WTC11 (cell line): ENCODE data around the gene C17orf107. TPM values are rescaled to one million over a fixed set of nuclear protein-coding genes. Genes with fewer than 3 reads are reported as not detected.

Source experiments
- ATAC-seq: fragments of 200-7000 bp; cut with Tn5 transposase; 2 replicates; pipeline ENCODE4 v1.10.0; 2021; ENCODE audit warnings: mild to moderate bottlenecking, moderate library complexity
- CTCF ChIA-PET: fragments of 300-600 bp; sonication (Branson Sonifier 250); formaldehyde crosslinking; loops from one replicate; lab custom pipeline; 2021; ENCODE audit warnings: antibody characterized with exemption; lab: Charles Lee
- POLR2A ChIA-PET: fragments of 350-600 bp; sonication (Branson Sonifier 250); formaldehyde crosslinking; loops from one replicate; lab custom pipeline; 2021; ENCODE audit warnings: antibody characterized with exemption; lab: Charles Lee
- DNase-seq: peaks from one replicate; pipeline ENCODE4 v3.0.0; 2021; ENCODE audit warnings: low spot score
- H3K27ac Mint-ChIP-seq: 2 replicates; pipeline ENCODE4 v1.8.0; 2021; ENCODE audit warnings: mixed read lengths
- H3K27me3 Mint-ChIP-seq: 2 replicates; pipeline ENCODE4 v1.8.0; 2021; ENCODE audit warnings: low read depth, mild to moderate bottlenecking, moderate library complexity, mixed read lengths
- H3K36me3 Mint-ChIP-seq: 2 replicates; pipeline ENCODE4 v1.8.0; 2021; ENCODE audit warnings: mixed read lengths
- H3K4me1 Mint-ChIP-seq: 2 replicates; pipeline ENCODE4 v1.8.0; 2022; ENCODE audit warnings: mixed read lengths
- H3K4me3 Mint-ChIP-seq: 2 replicates; pipeline ENCODE4 v1.8.0; 2021; ENCODE audit warnings: mild to moderate bottlenecking, moderate library complexity, mixed read lengths
- H3K9me3 Mint-ChIP-seq: 2 replicates; pipeline ENCODE4 v1.8.0; 2021; ENCODE audit warnings: mixed read lengths
- CBFB ChIP-seq: sonication (generic); formaldehyde crosslinking; IDR thresholded peaks from 2 replicates; pipeline ENCODE4 v1.8.1; 2022; ENCODE audit warnings: mild to moderate bottlenecking, low read depth, missing genetic modification reagents
- CREM ChIP-seq: sonication (generic); formaldehyde crosslinking; IDR thresholded peaks from 2 replicates; pipeline ENCODE4 v1.8.1; 2022; ENCODE audit warnings: mild to moderate bottlenecking, missing genetic modification reagents, moderate library complexity
- MXD4 ChIP-seq: fragments of 250-450 bp; sonication (Bioruptor Pico); IDR thresholded peaks from 2 replicates; pipeline ENCODE4 v1.8.0; 2021; ENCODE audit warnings: mild to moderate bottlenecking, moderate library complexity, borderline replicate concordance
- RELA ChIP-seq: sonication (generic); formaldehyde crosslinking; IDR thresholded peaks from 2 replicates; pipeline ENCODE4 v1.8.1; 2022; ENCODE audit warnings: missing genetic modification reagents, mild to moderate bottlenecking, borderline replicate concordance
- ZNF121 ChIP-seq: sonication (generic); formaldehyde crosslinking; IDR thresholded peaks from 2 replicates; pipeline ENCODE4 v1.8.0; 2023; ENCODE audit warnings: missing genetic modification reagents
- total RNA-seq: library from RNA; stranded (reverse); gene quantifications from 3 replicates; pipeline ENCODE4 v1.2.3, GENCODE V29; 2021
- TF ChIP-seq, protein P1 (sequence below): fragments of 200-600 bp; IDR thresholded peaks from 2 replicates; pipeline ENCODE4 v1.8.0; 2022; ENCODE audit warnings: antibody characterized with exemption
- TF ChIP-seq, protein P2 (sequence below): sonication (generic); formaldehyde crosslinking; IDR thresholded peaks from 2 replicates; pipeline ENCODE4 v1.8.1; 2023; ENCODE audit warnings: mild to moderate bottlenecking, missing genetic modification reagents, moderate library complexity
- TF ChIP-seq, protein P3 (sequence below): fragments of 250-450 bp; sonication (Bioruptor Pico); IDR thresholded peaks from 2 replicates; pipeline ENCODE4 v1.8.0; 2021; ENCODE audit warnings: mild to moderate bottlenecking
- TF ChIP-seq, protein P4 (sequence below): fragments of 250-450 bp; sonication (Bioruptor Pico); IDR thresholded peaks from 2 replicates; pipeline ENCODE4 v1.9.0; 2021; ENCODE audit warnings: mild to moderate bottlenecking

C17orf107 gene
- total RNA-seq, 1 experiment from 2014 or later: 8.7 TPM

DNA sequence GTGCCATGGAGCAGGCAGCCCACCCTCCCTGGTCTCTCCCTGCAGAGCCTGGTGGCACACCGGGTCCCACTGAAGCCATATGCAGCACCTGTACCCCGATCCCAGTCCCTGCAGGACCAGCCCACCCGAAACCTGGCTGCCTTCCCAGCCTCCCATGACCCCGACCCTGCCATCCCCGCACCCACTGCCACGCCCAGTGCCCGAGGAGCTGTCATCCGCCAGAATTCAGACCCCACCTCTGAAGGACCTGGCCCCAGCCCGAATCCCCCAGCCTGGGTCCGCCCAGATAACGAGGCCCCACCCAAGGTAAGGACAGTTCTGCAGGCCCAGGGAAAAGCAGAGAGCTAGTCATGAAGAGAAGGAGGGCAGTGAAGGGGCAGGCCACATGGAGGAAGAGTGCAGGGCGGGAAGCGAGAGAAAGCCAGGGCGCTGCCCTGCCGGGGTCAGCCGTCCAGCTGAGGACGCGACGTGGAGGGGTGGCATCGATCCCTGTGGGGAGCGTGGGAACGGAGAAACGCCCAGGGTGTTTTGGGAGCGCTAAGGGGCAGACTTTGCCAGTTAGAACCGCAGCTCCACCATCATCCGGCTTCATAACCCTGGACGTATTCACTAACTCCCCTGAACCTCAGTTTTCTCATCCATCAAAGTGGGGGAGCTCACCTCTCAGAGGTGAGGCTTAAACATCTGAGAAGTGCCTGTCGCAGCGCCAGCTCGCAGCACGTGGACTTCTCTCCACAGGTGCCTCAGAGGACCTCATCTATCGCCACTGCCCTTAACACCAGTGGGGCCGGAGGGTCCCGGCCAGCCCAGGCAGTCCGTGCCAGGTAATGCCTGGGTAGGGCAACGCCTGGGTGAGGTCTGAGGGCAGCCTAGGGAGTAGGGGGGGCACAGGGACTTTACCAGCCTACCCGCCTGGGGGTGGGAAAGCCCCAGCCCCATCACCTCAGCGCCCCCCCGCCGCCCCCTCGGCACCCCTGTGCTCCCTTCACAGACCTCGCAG, 7.6 kb upstream of the C17orf107 start:
- peaks cover 28% of the 10 kb centered on the region for H3K36me3 Mint-ChIP-seq
- POLR2A ChIA-PET: no interaction called here

DNA sequence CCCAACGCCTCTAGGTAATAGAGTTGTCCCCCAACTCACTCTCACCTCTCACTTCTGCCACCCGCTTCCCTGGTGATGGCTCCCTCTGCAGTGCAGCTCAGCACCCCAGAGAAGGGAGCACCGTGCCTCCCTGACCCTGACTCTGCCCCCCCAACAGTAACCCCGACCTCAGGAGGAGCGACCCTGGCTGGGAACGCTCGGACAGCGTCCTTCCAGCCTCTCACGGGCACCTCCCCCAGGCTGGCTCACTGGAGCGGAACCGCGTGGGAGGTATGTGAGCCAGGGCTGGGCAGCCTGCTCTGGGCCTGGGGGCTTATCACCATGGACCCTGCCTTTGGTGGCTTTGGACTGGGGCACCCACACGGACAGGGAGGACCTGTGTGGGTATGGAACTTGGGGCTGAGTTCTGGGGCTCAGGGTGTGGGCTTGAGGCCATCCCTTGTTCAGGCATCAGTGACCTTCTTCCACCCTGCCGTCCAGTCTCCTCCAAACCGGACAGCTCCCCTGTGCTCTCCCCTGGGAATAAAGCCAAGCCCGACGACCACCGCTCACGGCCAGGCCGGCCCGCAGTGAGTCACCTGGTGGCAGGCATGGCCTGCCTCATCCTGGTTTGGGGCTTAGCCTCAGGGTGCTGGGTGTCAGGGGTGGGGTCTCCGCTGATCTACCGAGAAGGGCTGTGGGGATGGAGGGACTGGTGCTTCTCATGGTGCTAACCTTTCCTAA, 6.7 kb upstream of the C17orf107 start:
- ChIA-PET CTCF (no interaction called here), POLR2A (no interaction called here)
- peaks cover 21% of the 10 kb centered on the region for H3K36me3 Mint-ChIP-seq
- no peaks in the 10 kb centered on the region for H3K27me3 Mint-ChIP-seq
- DNase-seq: no peak
- H3K27ac Mint-ChIP-seq: no peak overlapping the region
- H3K4me1 Mint-ChIP-seq: 0 out of 2 replicates have a peak, but pooled peaks cover 5% of the 10 kb centered on the region
- no peak overlapping the region for H3K4me3 Mint-ChIP-seq
- TF ChIP-seq CBFB (CRISPR knock-in tag): no peak
- TF ChIP-seq, protein P1, sequence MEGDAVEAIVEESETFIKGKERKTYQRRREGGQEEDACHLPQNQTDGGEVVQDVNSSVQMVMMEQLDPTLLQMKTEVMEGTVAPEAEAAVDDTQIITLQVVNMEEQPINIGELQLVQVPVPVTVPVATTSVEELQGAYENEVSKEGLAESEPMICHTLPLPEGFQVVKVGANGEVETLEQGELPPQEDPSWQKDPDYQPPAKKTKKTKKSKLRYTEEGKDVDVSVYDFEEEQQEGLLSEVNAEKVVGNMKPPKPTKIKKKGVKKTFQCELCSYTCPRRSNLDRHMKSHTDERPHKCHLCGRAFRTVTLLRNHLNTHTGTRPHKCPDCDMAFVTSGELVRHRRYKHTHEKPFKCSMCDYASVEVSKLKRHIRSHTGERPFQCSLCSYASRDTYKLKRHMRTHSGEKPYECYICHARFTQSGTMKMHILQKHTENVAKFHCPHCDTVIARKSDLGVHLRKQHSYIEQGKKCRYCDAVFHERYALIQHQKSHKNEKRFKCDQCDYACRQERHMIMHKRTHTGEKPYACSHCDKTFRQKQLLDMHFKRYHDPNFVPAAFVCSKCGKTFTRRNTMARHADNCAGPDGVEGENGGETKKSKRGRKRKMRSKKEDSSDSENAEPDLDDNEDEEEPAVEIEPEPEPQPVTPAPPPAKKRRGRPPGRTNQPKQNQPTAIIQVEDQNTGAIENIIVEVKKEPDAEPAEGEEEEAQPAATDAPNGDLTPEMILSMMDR: no peak
- TF ChIP-seq ZNF121 (CRISPR knock-in tag): no peak
- TF ChIP-seq, protein P2, sequence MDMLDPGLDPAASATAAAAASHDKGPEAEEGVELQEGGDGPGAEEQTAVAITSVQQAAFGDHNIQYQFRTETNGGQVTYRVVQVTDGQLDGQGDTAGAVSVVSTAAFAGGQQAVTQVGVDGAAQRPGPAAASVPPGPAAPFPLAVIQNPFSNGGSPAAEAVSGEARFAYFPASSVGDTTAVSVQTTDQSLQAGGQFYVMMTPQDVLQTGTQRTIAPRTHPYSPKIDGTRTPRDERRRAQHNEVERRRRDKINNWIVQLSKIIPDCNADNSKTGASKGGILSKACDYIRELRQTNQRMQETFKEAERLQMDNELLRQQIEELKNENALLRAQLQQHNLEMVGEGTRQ (CRISPR knock-in tag): no peak
- TF ChIP-seq RELA (CRISPR knock-in tag): no peak
- TF ChIP-seq, protein P3, sequence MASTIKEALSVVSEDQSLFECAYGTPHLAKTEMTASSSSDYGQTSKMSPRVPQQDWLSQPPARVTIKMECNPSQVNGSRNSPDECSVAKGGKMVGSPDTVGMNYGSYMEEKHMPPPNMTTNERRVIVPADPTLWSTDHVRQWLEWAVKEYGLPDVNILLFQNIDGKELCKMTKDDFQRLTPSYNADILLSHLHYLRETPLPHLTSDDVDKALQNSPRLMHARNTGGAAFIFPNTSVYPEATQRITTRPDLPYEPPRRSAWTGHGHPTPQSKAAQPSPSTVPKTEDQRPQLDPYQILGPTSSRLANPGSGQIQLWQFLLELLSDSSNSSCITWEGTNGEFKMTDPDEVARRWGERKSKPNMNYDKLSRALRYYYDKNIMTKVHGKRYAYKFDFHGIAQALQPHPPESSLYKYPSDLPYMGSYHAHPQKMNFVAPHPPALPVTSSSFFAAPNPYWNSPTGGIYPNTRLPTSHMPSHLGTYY (CRISPR knock-in tag): no peak
- H3K9me3 Mint-ChIP-seq: no peaks in the 10 kb centered on the region
- no peak for ATAC-seq

More for the DNA sequence above, 7.6 kb upstream of the C17orf107 start:
- H3K27ac Mint-ChIP-seq: no peak overlapping the region
- no peak for ATAC-seq
- DNase-seq: no peak
- H3K27me3 Mint-ChIP-seq: no peaks in the 10 kb centered on the region
- CTCF ChIA-PET: interaction anchor here (1.0 kb wide), 1 partner anchor 101 kb away, joined by 3 read pairs; no protein-coding TSS in a partner anchor
- 0 out of 2 replicates have a peak, but pooled peaks cover 5% of the 10 kb centered on the region for H3K4me1 Mint-ChIP-seq
- TF ChIP-seq, protein P1: no peak
- TF ChIP-seq CREM (CRISPR knock-in tag) (no peak), MXD4 (CRISPR knock-in tag) (no peak)
- TF ChIP-seq, protein P3 (CRISPR knock-in tag): no peak
- TF ChIP-seq, protein P4, sequence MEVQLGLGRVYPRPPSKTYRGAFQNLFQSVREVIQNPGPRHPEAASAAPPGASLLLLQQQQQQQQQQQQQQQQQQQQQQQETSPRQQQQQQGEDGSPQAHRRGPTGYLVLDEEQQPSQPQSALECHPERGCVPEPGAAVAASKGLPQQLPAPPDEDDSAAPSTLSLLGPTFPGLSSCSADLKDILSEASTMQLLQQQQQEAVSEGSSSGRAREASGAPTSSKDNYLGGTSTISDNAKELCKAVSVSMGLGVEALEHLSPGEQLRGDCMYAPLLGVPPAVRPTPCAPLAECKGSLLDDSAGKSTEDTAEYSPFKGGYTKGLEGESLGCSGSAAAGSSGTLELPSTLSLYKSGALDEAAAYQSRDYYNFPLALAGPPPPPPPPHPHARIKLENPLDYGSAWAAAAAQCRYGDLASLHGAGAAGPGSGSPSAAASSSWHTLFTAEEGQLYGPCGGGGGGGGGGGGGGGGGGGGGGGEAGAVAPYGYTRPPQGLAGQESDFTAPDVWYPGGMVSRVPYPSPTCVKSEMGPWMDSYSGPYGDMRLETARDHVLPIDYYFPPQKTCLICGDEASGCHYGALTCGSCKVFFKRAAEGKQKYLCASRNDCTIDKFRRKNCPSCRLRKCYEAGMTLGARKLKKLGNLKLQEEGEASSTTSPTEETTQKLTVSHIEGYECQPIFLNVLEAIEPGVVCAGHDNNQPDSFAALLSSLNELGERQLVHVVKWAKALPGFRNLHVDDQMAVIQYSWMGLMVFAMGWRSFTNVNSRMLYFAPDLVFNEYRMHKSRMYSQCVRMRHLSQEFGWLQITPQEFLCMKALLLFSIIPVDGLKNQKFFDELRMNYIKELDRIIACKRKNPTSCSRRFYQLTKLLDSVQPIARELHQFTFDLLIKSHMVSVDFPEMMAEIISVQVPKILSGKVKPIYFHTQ (CRISPR knock-in tag): no peak
- H3K4me3 Mint-ChIP-seq: no peak overlapping the region
- H3K9me3 Mint-ChIP-seq: no peaks in the 10 kb centered on the region
